ENCODE results near the gene ZNF451.

The ZNF451 gene

GRCh38 chr6:57137350-57137749 lies 47.4 kb downstream of the ZNF451 start:
- H3K4me3 ChIP-seq (ENCODE audit: low read depth, low read length) = no peak overlapping the region
- no peak for DNase-seq (ENCODE audit: low read depth)
- TF ChIP-seq MYC (IDR thresholded peaks at IDR 0.05; ENCODE audit: low read depth, low read length) = no peak
- no peak for TF ChIP-seq MAX (IDR thresholded peaks at IDR 0.05; ENCODE audit: low read depth, low read length)
- TF ChIP-seq POLR2A (IDR thresholded peaks at IDR 0.05; ENCODE audit: extremely low read depth, insufficient read length) = no peak
- TF ChIP-seq CTCF (IDR thresholded peaks at IDR 0.05; ENCODE audit: low read depth, low read length) = no peak

- TF ChIP-seq CTCF (IDR thresholded peaks at IDR 0.05; ENCODE audit: low read depth, low read length) = no peak
- DNase-seq (ENCODE audit: low read depth) = no peak
These were observed 48.0 kb downstream of the ZNF451 start for GRCh38 chr6:57138026-57138425.

GRCh38 chr6:57141451-57142177 lies 51.6 kb downstream of the ZNF451 start:
- no peak for TF ChIP-seq MAX (IDR thresholded peaks at IDR 0.05; ENCODE audit: low read depth, low read length)
- no peak for TF ChIP-seq POLR2A (IDR thresholded peaks at IDR 0.05; ENCODE audit: extremely low read depth, insufficient read length)
- no peak for TF ChIP-seq CTCF (IDR thresholded peaks at IDR 0.05; ENCODE audit: low read depth, low read length)
- TF ChIP-seq MYC (IDR thresholded peaks at IDR 0.05; ENCODE audit: low read depth, low read length) = no peak
- no peak for DNase-seq (ENCODE audit: low read depth)
- H3K4me3 ChIP-seq (ENCODE audit: low read depth, low read length) = no peak overlapping the region

More at GRCh38 chr6:57138026-57138425, 48.0 kb downstream of the ZNF451 start:
- no peak overlapping the region for H3K4me3 ChIP-seq (ENCODE audit: low read depth, low read length)

- DNase-seq (ENCODE audit: low read depth) = no peak
- TF ChIP-seq CTCF (IDR thresholded peaks at IDR 0.05; ENCODE audit: low read depth, low read length) = no peak
- TF ChIP-seq MYC (IDR thresholded peaks at IDR 0.05; ENCODE audit: low read depth, low read length) = no peak
- no peak for TF ChIP-seq POLR2A (IDR thresholded peaks at IDR 0.05; ENCODE audit: extremely low read depth, insufficient read length)
- TF ChIP-seq MAX (IDR thresholded peaks at IDR 0.05; ENCODE audit: low read depth, low read length) = no peak
- no peak overlapping the region for H3K4me3 ChIP-seq (ENCODE audit: low read depth, low read length)
These were observed 52.2 kb downstream of the ZNF451 start for GRCh38 chr6:57142178-57142525.

GRCh38 chr6:57143690-57144089 lies 53.7 kb downstream of the ZNF451 start:
- DNase-seq (ENCODE audit: low read depth) = no peak
- no peak overlapping the region for H3K4me3 ChIP-seq (ENCODE audit: low read depth, low read length)
- TF ChIP-seq CTCF (IDR thresholded peaks at IDR 0.05; ENCODE audit: low read depth, low read length) (no peak), POLR2A (IDR thresholded peaks at IDR 0.05; ENCODE audit: extremely low read depth, insufficient read length) (no peak), MAX (IDR thresholded peaks at IDR 0.05; ENCODE audit: low read depth, low read length) (no peak), MYC (IDR thresholded peaks at IDR 0.05; ENCODE audit: low read depth, low read length) (no peak)

GRCh38 chr6:57147401-57147800 lies 57.4 kb downstream of the ZNF451 start:
- TF ChIP-seq MAX (IDR thresholded peaks at IDR 0.05; ENCODE audit: low read depth, low read length) (no peak), POLR2A (IDR thresholded peaks at IDR 0.05; ENCODE audit: extremely low read depth, insufficient read length) (no peak), MYC (IDR thresholded peaks at IDR 0.05; ENCODE audit: low read depth, low read length) (no peak), CTCF (IDR thresholded peaks at IDR 0.05; ENCODE audit: low read depth, low read length) (no peak)
- no peak overlapping the region for H3K4me3 ChIP-seq (ENCODE audit: low read depth, low read length)
- DNase-seq (ENCODE audit: low read depth) = no peak

Data from NB4 (cell line).